GM19099 (cell line): ENCODE measurements around the gene HELZ.
A peak's percentile ranks its signal among the peaks of the same experiment; 100 is the strongest.

Source experiments
- POLR2A ChIP-seq: IDR thresholded peaks from 3 replicates; pipeline ENCODE4 v1.6.1; 2011; ENCODE audit warnings: low read depth; ENCODE audit not compliant: insufficient read length; ENCODE audit errors: extremely low read depth

The HELZ gene, protein sequence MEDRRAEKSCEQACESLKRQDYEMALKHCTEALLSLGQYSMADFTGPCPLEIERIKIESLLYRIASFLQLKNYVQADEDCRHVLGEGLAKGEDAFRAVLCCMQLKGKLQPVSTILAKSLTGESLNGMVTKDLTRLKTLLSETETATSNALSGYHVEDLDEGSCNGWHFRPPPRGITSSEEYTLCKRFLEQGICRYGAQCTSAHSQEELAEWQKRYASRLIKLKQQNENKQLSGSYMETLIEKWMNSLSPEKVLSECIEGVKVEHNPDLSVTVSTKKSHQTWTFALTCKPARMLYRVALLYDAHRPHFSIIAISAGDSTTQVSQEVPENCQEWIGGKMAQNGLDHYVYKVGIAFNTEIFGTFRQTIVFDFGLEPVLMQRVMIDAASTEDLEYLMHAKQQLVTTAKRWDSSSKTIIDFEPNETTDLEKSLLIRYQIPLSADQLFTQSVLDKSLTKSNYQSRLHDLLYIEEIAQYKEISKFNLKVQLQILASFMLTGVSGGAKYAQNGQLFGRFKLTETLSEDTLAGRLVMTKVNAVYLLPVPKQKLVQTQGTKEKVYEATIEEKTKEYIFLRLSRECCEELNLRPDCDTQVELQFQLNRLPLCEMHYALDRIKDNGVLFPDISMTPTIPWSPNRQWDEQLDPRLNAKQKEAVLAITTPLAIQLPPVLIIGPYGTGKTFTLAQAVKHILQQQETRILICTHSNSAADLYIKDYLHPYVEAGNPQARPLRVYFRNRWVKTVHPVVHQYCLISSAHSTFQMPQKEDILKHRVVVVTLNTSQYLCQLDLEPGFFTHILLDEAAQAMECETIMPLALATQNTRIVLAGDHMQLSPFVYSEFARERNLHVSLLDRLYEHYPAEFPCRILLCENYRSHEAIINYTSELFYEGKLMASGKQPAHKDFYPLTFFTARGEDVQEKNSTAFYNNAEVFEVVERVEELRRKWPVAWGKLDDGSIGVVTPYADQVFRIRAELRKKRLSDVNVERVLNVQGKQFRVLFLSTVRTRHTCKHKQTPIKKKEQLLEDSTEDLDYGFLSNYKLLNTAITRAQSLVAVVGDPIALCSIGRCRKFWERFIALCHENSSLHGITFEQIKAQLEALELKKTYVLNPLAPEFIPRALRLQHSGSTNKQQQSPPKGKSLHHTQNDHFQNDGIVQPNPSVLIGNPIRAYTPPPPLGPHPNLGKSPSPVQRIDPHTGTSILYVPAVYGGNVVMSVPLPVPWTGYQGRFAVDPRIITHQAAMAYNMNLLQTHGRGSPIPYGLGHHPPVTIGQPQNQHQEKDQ (N-terminal part only)

GRCh38 chr17:67245073-67245693, at the start of gene HELZ:
Gene HELZ (minus strand): TSS chr17:67245196. CDS start chr17:67218804, 26,392 bp downstream.
- TF ChIP-seq POLR2A: peak; percentile 68

- TF ChIP-seq POLR2A: no peak
These were observed 48.5 kb upstream of the HELZ start for GRCh38 chr17:67293251-67294203.

DNA sequence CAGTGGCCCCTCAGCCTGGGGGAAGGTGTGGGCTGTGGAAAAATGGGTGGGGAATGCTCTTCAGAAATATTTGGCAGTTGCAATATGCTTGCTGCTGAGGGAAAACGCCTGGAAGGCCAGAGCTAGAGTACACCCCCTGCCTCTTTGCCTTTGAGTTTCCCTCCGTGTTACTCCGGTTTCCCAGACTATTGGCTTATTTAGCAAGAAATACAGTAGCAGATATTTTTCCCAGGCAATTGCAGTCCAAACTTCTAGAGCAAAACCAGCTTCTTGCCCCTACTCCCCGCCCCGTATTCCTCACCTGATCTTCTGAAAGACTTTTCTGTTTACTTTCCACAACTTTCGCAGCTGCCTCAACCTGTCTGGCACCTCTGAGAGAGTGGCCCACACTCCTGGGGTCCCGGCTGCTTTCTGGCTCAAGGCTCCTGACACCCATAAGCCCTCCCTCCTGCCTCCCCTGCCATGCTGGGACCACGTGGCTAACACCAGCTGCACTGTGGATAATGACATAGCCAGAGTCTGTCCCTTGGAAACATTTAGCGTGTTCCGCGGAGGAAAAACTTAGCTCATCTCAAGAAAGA, 45.8 kb upstream of the HELZ start:
- no peak for TF ChIP-seq POLR2A

DNA sequence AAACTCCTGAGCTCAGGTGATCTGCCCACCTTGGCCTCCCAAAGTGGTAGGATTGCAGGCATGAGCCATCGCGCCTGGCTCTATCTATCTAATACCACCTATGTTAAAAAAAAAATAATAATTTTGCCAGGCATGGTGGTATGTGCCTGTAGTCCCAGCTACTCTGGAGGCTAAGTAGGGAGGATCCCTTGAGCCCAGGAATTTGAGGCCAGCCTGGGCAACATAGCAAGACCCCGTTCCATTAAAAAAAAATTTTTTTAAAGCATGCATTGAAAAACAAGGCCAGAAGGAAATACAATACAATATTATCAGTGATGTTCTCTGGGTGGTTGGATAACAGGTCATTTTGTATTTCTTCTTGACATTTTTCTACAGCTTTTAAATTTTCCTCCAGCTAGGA, 45.2 kb upstream of the HELZ start:
- TF ChIP-seq POLR2A: no peak

- TF ChIP-seq POLR2A: no peak
These were observed 44.3 kb upstream of the HELZ start for GRCh38 chr17:67289181-67289876.

DNA sequence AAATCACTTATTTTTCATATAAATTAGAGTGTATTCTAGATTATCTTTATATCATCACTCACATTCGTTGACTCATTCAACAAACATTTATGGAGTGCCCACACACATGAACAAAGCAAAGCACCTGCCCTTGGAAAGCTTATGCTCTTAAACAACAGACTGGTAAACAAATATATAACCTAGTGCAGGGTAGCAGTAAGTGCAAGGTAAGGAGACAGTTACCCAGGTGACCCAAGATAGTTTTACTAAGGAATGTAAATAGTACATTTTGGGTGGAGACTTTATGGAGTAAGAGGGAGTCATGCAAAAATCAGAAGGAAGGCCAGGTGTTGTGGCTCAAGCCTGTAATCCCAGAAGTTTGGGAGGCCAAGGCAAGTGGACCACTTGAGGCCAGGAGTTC, 40.4 kb upstream of the HELZ start:
- no peak for TF ChIP-seq POLR2A

DNA sequence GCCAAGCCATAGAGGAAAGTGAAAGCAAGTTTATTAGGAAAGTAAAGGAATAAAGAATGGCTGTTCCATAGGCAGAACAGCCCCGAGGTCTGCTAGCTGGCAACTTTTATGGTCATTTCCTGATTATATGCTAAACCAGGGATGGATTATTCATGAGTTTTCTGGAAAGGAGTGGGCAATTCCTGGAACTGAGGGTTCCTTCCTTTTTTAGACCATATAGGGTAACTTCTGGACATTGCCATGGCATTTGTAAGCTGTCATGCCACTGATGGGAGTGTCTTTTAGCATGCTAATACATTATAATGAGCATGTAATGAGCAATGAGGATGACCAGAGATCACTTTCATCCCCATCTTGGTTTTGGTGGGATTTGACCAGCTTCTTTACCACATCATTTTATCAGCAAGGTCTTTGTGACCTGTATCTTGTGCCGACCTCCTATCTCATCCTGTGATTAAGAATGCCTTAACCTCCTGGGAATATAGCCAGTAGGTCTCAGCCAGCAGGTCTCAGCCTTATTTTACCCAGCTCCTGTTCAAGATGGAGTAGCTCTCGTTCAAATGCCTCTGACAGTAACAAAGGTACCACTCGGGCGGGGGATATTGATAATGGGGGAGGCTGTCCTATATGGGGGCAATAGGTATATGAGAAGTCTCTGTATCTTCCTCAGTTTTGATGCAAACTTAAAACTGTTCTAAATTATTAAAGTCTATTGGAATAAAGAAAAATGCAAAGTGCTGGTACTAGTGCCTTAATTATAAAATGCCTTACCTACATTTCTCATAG, 38.9 kb upstream of the HELZ start:
- no peak for TF ChIP-seq POLR2A

- TF ChIP-seq POLR2A: no peak
These were observed 36.7 kb upstream of the HELZ start for GRCh38 chr17:67281743-67282142.

- no peak for TF ChIP-seq POLR2A
These were observed 36.1 kb upstream of the HELZ start for GRCh38 chr17:67281053-67281452.

GRCh38 chr17:67280279-67280678, 35.3 kb upstream of the HELZ start:
- no peak for TF ChIP-seq POLR2A

DNA sequence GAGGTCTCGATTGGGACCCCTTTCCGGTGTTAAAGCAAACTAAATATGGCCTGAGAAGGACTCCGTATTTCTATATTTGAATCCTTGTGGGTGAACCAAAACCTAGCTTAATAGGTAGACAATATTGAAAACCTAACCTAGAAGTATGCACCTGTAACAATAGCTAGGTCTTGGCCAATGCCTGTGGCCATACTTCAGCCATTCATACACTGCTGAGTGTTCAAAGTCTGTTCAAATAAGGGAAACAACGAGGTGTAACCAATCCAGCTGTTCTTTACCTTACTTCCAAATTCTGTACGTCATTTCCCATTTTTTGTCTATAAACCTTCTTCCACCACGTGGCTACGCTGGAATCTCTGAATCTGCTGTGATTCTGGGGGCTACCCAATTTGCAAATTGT, 34.1 kb upstream of the HELZ start:
- no peak for TF ChIP-seq POLR2A

GRCh38 chr17:67278363-67278762, 33.4 kb upstream of the HELZ start:
- no peak for TF ChIP-seq POLR2A
